ENCODE measurements around the gene GCC2. TPM values are rescaled to one million over a fixed set of nuclear protein-coding genes. Genes with fewer than 3 reads are reported as not detected.

GCC2 gene
- total and polyA plus RNA-seq, 9 of the 15 experiments (the other 6 are each of a cell fraction or from before 2014, with no cell fraction given), result 11.4 to 35.7 (median 19.9) TPM

- TF ChIP-seq THRAP3 (IDR thresholded peaks at IDR 0.05; ENCODE audit: borderline replicate concordance) (no peak), MED1 (CRISPR knock-in tag; IDR thresholded peaks at IDR 0.05; ENCODE audit: borderline replicate concordance) (no peak), BDP1 (IDR thresholded peaks at IDR 0.05; ENCODE audit: insufficient read depth, insufficient read length) (no peak), ZNF449 (CRISPR knock-in tag; IDR thresholded peaks at IDR 0.05) (no peak), E2F1 (CRISPR knock-in tag; IDR thresholded peaks at IDR 0.05) (no peak), ZNF165 (CRISPR knock-in tag; IDR thresholded peaks at IDR 0.05; ENCODE audit: borderline replicate concordance) (no peak), CEBPZ (IDR thresholded peaks at IDR 0.05; ENCODE audit: borderline replicate concordance, low read depth, low read length) (no peak), ILK (tag; IDR thresholded peaks at IDR 0.05; ENCODE audit: borderline replicate concordance, low read depth) (no peak), MLLT1 (IDR thresholded peaks at IDR 0.05) (no peak), ZNF695 (CRISPR knock-in tag; IDR thresholded peaks at IDR 0.05) (no peak), ADNP (tag; IDR thresholded peaks at IDR 0.05) (no peak), EP300 (IDR thresholded peaks at IDR 0.05; ENCODE audit: low read length) (peak; percentile 22; the same call in 1 of the 2 replicates), STAT6 (CRISPR knock-in tag; IDR thresholded peaks at IDR 0.05) (no peak), COPS2 (conservative IDR thresholded peaks at IDR 0.05) (no peak), MXD1 (CRISPR knock-in tag; IDR thresholded peaks at IDR 0.05; ENCODE audit: borderline replicate concordance, poor library complexity, severe bottlenecking) (no peak), HCFC1 (IDR thresholded peaks at IDR 0.05; ENCODE audit: low read depth, low read length) (peak; percentile 74)
These were observed at the start of gene GCC2 (continued) for GRCh38 chr2:108448678-108449409.
